HCT116 (cell line): Measurements from ENCODE around the gene MUC21. TPM values are rescaled to one million over a fixed set of nuclear protein-coding genes. Genes with fewer than 3 reads are reported as not detected.

Experiments
- ATAC-seq: fragments of 200-7000 bp; cut with Tn5 transposase; 2 replicates; pipeline ENCODE4 v1.9.1; 2020; ENCODE audit warnings: mild to moderate bottlenecking, moderate library complexity
- BruUV-seq: library from RNA; stranded (reverse); fragments of 400-500 nt; replicated peaks from 2 replicates; lab custom pipeline; 2021; lab: Mats Ljungman, UMichigan
- CTCF ChIA-PET: fragments of 300-600 bp; sonication (Branson Sonifier 250); formaldehyde crosslinking; loops from one replicate; lab custom pipeline; 2021; ENCODE audit warnings: antibody characterized with exemption; lab: Charles Lee
- POLR2A ChIA-PET: fragments of 300-600, 350-600 bp; sonication (Branson Sonifier 250); formaldehyde crosslinking; loops from one replicate; lab custom pipeline; 2021; ENCODE audit warnings: antibody characterized with exemption; lab: Charles Lee
- RAD21 ChIA-PET, 2 experiments: fragments of 300-600 bp; sonication (Branson Sonifier 250); formaldehyde crosslinking; loops; one replicate each; lab custom pipeline; 2023; ENCODE audit warnings: low total read pairs in 2 of 2; ENCODE audit not compliant: uncharacterized antibody in 2 of 2, unreplicated experiment in 2 of 2, low non-redundant PET in 1 of 2; lab: Charles Lee
- DNase-seq: peaks from one replicate; pipeline ENCODE4 v3.0.0-alpha.2; 2010; ENCODE audit warnings: low read depth, low spot score
- H2AFZ ChIP-seq: fragments of 200-600 bp; shearing (Covaris generic), sonication (generic); 2 replicates; pipeline ENCODE4 v1.6.1; 2017; ENCODE audit warnings: low read depth, mixed run types, mixed read lengths, antibody characterized with exemption, low read length; ENCODE audit not compliant: poor library complexity, severe bottlenecking
- H3K27ac ChIP-seq: 2 replicates; pipeline ENCODE4 v1.5.1; 2012; ENCODE audit warnings: low read depth, low read length
- H3K27me3 ChIP-seq: fragments of 200-600 bp; sonication (generic); 2 replicates; pipeline ENCODE4 v1.6.1; 2016; ENCODE audit warnings: mixed run types, low read length, mixed read lengths; ENCODE audit not compliant: insufficient read depth
- H3K36me3 ChIP-seq, 2 experiments: fragments of 200-500 bp in 1 of 2; fragments of 200-600 bp in 1 of 2; sonication (Bioruptor generic) in 1 of 2; sonication (generic) in 1 of 2; 2 replicates each; pipeline versions ENCODE4 v1.5.1 to v1.6.1; 2014 to 2016; ENCODE audit warnings: low read length in 2 of 2, inconsistent platforms in 1 of 2, mixed read lengths in 1 of 2, mixed run types in 1 of 2; ENCODE audit not compliant: insufficient read depth in 2 of 2, control insufficient read depth in 1 of 2
- H3K4me1 ChIP-seq, 2 experiments: fragments of 200-600 bp in 1 of 2; sonication (generic) in 1 of 2; 2 replicates each; pipeline versions ENCODE4 v1.5.1 to v1.6.1; 2012 to 2017; ENCODE audit warnings: low read length in 2 of 2, inconsistent platforms in 1 of 2, mild to moderate bottlenecking in 1 of 2, mixed read lengths in 1 of 2, mixed run types in 1 of 2, moderate library complexity in 1 of 2; ENCODE audit not compliant: insufficient read depth in 2 of 2, control insufficient read depth in 1 of 2
- H3K4me2 ChIP-seq: fragments of 200-600 bp; sonication (generic); 2 replicates; pipeline ENCODE4 v1.6.1; 2017; ENCODE audit warnings: mixed run types, low read length, mixed read lengths
- H3K4me3 ChIP-seq, 2 experiments: fragments of 200-600 bp in 1 of 2; sonication (generic) in 1 of 2; replicated peaks in 1 of 2; 2 replicates each; pipeline ENCODE4 v1.5.1; 2011 to 2016; ENCODE audit warnings: low read length in 2 of 2, control low read depth in 1 of 2, low read depth in 1 of 2, mild to moderate bottlenecking in 1 of 2, mixed read lengths in 1 of 2, mixed run types in 1 of 2
- H3K79me2 ChIP-seq: fragments of 200-600 bp; sonication (generic); 2 replicates; pipeline ENCODE4 v1.6.1; 2017; ENCODE audit warnings: mild to moderate bottlenecking, mixed run types, low read length, moderate library complexity, mixed read lengths; ENCODE audit not compliant: insufficient read depth
- H3K9ac ChIP-seq: fragments of 200-600 bp; sonication (generic); 2 replicates; pipeline ENCODE4 v1.6.1; 2016; ENCODE audit warnings: low read length, mixed read lengths
- H3K9me2 ChIP-seq: fragments of 200-600 bp; sonication (generic), shearing (Covaris generic); 2 replicates; pipeline ENCODE4 v1.6.1; 2017; ENCODE audit warnings: mixed run types, mild to moderate bottlenecking, moderate library complexity; ENCODE audit not compliant: insufficient read depth
- H3K9me3 ChIP-seq, 2 experiments: fragments of 200-500 bp in 1 of 2; fragments of 200-600 bp in 1 of 2; sonication (Bioruptor generic) in 1 of 2; sonication (generic) in 1 of 2; 2 replicates each; pipeline ENCODE4 v1.6.1; 2014 to 2017; ENCODE audit warnings: low read length in 2 of 2, mixed read lengths in 2 of 2, inconsistent platforms in 1 of 2, low read depth in 1 of 2, mild to moderate bottlenecking in 1 of 2, mixed run types in 1 of 2, moderate library complexity in 1 of 2; ENCODE audit not compliant: control insufficient read depth in 1 of 2, insufficient read depth in 1 of 2
- H4K20me1 ChIP-seq: fragments of 200-600 bp; sonication (generic), shearing (Covaris generic); 2 replicates; pipeline ENCODE4 v1.6.1; 2017; ENCODE audit warnings: mixed run types, mild to moderate bottlenecking, moderate library complexity; ENCODE audit not compliant: insufficient read depth
- ATF3 ChIP-seq: IDR thresholded peaks from 2 replicates; pipeline ENCODE4 v1.6.1; 2012
- CEBPB ChIP-seq: IDR thresholded peaks from 2 replicates; pipeline ENCODE4 v1.6.1; 2012; ENCODE audit warnings: low read depth
- MAX ChIP-seq: IDR thresholded peaks from 2 replicates; pipeline ENCODE4 v1.6.1; 2012
- RAD21 ChIP-seq: IDR thresholded peaks from 2 replicates; pipeline ENCODE4 v1.6.1; 2012; ENCODE audit warnings: low read depth, mild to moderate bottlenecking
- SP1 ChIP-seq: IDR thresholded peaks from 2 replicates; pipeline ENCODE4 v1.6.1; 2012; ENCODE audit warnings: low read depth
- TCF7L2 ChIP-seq: IDR thresholded peaks from 2 replicates; pipeline ENCODE4 v1.7.0; 2011; ENCODE audit warnings: borderline replicate concordance, inconsistent platforms; ENCODE audit not compliant: insufficient read depth, insufficient read length; ENCODE audit errors: extremely low read depth
- ZBTB33 ChIP-seq: IDR thresholded peaks from 2 replicates; pipeline ENCODE4 v1.6.1; 2011; ENCODE audit warnings: mild to moderate bottlenecking, low read length, moderate library complexity; ENCODE audit not compliant: insufficient replicate concordance; ENCODE audit errors: extremely low read depth
- ZFX ChIP-seq: fragments of 450-650 bp; IDR thresholded peaks from 2 replicates; pipeline ENCODE4 v1.6.1; 2017
- intact Hi-C: fragments of 100-400 bp; cut with micrococcal nuclease; formaldehyde crosslinking; loops from 2 replicates; pipeline ENCODE4 v1.10.0; 2022
- total RNA-seq: library from RNA; stranded (reverse); gene quantifications from one replicate; pipeline ENCODE4 v1.2.1, GENCODE V29; 2021; ENCODE audit not compliant: unreplicated experiment
- TF ChIP-seq, protein P1 (sequence below), 3 experiments: fragments of 200-600 bp in 1 of 3; sonication (generic) in 1 of 3; IDR thresholded peaks in 2 of 3; conservative IDR thresholded peaks in 1 of 3; 2 replicates each; pipeline ENCODE4 v1.5.1; 2012 to 2017; ENCODE audit warnings: low read depth in 2 of 3, low read length in 2 of 3, antibody characterized with exemption in 1 of 3, borderline replicate concordance in 1 of 3, control low read depth in 1 of 3, mild to moderate bottlenecking in 1 of 3, mixed read lengths in 1 of 3, mixed run types in 1 of 3, moderate library complexity in 1 of 3; ENCODE audit not compliant: insufficient read depth in 1 of 3

MUC21 gene
- total RNA-seq, 1 experiment from 2014 or later, result not detected

DNA sequence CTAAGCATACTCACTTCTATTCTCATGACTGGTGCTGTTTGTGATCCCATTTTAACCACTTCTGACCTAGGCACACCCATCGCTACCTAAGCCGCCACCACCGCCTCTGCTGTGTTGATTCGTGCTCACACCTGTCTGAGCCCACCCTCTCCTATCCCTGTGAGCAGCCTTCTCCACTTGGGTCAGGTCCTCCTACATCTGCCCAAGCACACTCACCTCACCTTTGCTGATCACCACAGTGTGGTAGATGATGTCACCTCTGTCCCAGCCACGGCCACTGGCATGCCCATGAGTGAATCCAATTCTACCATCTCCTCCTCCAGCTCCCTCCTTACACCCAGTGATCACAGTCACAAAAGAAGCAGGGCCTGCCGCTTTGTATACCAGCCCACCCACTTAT is 47.6 kb downstream of the MUC21 start:
- Histone ChIP-seq H3K9ac (no peak overlapping the region), H3K27ac (no peak overlapping the region), H3K36me3 (no peaks in the 10 kb centered on the region), H3K9me3 (no peaks in the 10 kb centered on the region)
- TF ChIP-seq ZBTB33 (no peak), TCF7L2 (no peak), CEBPB (no peak), ATF3 (no peak), ZFX (no peak), RAD21 (no peak), MAX (no peak), SP1 (no peak)
- TF ChIP-seq, protein P1, sequence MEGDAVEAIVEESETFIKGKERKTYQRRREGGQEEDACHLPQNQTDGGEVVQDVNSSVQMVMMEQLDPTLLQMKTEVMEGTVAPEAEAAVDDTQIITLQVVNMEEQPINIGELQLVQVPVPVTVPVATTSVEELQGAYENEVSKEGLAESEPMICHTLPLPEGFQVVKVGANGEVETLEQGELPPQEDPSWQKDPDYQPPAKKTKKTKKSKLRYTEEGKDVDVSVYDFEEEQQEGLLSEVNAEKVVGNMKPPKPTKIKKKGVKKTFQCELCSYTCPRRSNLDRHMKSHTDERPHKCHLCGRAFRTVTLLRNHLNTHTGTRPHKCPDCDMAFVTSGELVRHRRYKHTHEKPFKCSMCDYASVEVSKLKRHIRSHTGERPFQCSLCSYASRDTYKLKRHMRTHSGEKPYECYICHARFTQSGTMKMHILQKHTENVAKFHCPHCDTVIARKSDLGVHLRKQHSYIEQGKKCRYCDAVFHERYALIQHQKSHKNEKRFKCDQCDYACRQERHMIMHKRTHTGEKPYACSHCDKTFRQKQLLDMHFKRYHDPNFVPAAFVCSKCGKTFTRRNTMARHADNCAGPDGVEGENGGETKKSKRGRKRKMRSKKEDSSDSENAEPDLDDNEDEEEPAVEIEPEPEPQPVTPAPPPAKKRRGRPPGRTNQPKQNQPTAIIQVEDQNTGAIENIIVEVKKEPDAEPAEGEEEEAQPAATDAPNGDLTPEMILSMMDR (IDR thresholded peaks at IDR 0.05 in 2 of 3, conservative IDR thresholded peaks at IDR 0.05 in 1 of 3; ENCODE audit: borderline replicate concordance in 1 of 3, insufficient read depth in 1 of 3, low read depth in 2 of 3, low read length in 2 of 3), result no peak
- TF ChIP-seq, all 23 proteins: peak for 0
- BruUV-seq, result no TSS peak
- ATAC-seq (no peak), DNase-seq (no peak)
- no peaks in the 10 kb centered on the region for H3K4me1 ChIP-seq
- H4K20me1 ChIP-seq, result no peaks in the 10 kb centered on the region
- no peaks in the 10 kb centered on the region for H3K9me2 ChIP-seq
- ChIA-PET RAD21 (no interaction called here), POLR2A (no interaction called here), CTCF (no interaction called here)
- no peak overlapping the region for H3K4me3 ChIP-seq
- intact Hi-C loops, result no loop called here
- no peaks in the 10 kb centered on the region for H3K79me2 ChIP-seq
- no peaks in the 10 kb centered on the region for H3K27me3 ChIP-seq
- H2AFZ ChIP-seq, result no peak overlapping the region
- no peak overlapping the region for H3K4me2 ChIP-seq
